ENCODE data around the gene ATRAID.

Gene ATRAID

DNA sequence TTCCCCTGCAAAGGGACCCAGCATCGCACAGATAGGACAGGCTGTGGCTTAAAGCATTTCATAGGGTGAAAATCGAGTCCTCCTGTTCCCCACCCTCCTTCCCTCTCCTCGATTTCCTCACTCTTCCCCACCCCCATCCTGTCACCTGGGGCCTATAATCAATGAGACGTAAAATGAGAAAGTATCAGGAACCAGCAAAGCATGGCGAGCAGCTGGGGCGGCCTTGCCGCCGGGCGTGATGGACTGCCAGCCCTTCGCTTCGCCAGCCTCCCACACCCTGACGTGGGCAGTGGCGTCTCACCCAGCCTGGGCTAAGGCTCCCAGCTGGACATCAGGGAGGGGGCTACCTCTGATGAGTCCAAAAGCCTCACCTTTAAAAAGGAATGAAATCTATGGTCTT lies 39.9 kb downstream of the ATRAID start:
- no peaks in the 10 kb centered on the region for H3K9me3 ChIP-seq (ENCODE audit: severe bottlenecking)
- DNase-seq = no peak

DNA sequence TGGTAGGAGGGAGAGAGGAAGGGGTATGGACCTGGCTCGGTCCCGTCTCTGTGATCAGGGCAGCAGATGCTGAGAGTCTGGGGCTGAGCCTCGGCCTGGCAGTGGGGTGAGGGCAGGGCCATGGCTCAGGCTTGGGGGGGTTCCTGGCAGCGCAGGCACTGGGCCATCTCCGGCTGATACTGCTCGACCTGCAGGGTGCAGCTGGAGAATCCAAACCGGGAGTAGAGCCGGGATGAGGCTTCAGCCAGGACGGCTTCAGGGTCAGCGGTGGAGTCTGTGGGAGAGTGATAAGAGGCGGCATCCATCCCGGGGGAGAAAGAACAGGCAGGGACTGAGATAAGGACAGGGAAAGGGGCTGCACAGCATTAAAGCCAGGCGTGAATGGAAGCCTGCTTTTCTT lies 43.3 kb downstream of the ATRAID start:
- Histone ChIP-seq H3K36me3 (peaks cover 3% of the 10 kb centered on the region; the same call in 1 of the 2 replicates), H3K27ac (no peak overlapping the region), H3K27me3 (ENCODE audit: insufficient read depth, low read depth, severe bottlenecking) (no peaks in the 10 kb centered on the region), H3K9me3 (ENCODE audit: severe bottlenecking) (no peaks in the 10 kb centered on the region), H3K4me3 (ENCODE audit: low read depth, low read length) (no peak overlapping the region)
- TF ChIP-seq, protein P1, sequence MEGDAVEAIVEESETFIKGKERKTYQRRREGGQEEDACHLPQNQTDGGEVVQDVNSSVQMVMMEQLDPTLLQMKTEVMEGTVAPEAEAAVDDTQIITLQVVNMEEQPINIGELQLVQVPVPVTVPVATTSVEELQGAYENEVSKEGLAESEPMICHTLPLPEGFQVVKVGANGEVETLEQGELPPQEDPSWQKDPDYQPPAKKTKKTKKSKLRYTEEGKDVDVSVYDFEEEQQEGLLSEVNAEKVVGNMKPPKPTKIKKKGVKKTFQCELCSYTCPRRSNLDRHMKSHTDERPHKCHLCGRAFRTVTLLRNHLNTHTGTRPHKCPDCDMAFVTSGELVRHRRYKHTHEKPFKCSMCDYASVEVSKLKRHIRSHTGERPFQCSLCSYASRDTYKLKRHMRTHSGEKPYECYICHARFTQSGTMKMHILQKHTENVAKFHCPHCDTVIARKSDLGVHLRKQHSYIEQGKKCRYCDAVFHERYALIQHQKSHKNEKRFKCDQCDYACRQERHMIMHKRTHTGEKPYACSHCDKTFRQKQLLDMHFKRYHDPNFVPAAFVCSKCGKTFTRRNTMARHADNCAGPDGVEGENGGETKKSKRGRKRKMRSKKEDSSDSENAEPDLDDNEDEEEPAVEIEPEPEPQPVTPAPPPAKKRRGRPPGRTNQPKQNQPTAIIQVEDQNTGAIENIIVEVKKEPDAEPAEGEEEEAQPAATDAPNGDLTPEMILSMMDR (IDR thresholded peaks at IDR 0.05; ENCODE audit: low read depth, low read length) = no peak
- DNase-seq = no peak

More for the DNA sequence above, 39.9 kb downstream of the ATRAID start:
- Histone ChIP-seq H3K27ac (no peak overlapping the region), H3K36me3 (no peaks in the 10 kb centered on the region), H3K27me3 (ENCODE audit: insufficient read depth, low read depth, severe bottlenecking) (no peaks in the 10 kb centered on the region), H3K4me3 (ENCODE audit: low read depth, low read length) (no peak overlapping the region)
- TF ChIP-seq, protein P1 (IDR thresholded peaks at IDR 0.05; ENCODE audit: low read depth, low read length) = no peak

DNA sequence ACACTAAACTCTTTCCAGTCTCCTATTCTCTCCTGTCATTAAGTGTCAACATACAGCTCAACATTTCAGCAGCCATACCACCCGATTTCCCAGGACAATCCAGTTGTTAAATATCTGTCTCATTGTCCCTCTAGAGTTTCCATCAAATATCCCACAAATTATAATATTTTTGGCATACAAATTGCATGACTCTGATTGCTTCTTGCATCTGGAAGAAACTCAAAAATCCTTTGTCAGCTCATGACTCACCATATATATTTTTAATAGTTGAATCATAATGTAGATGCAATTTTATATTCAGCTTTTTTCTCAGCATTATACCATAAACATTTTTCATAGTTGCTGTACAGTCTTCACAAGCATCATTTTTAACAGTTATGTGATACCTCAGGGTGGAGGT lies 43.8 kb downstream of the ATRAID start:
- DNase-seq = no peak
- H3K27me3 ChIP-seq (ENCODE audit: insufficient read depth, low read depth, severe bottlenecking) = no peaks in the 10 kb centered on the region
- H3K9me3 ChIP-seq (ENCODE audit: severe bottlenecking) = no peaks in the 10 kb centered on the region
- H3K27ac ChIP-seq = no peak overlapping the region
- peaks cover 3% of the 10 kb centered on the region; the same call in 1 of the 2 replicates for H3K36me3 ChIP-seq
- TF ChIP-seq, protein P1 (IDR thresholded peaks at IDR 0.05; ENCODE audit: low read depth, low read length) = no peak
- H3K4me3 ChIP-seq (ENCODE audit: low read depth, low read length) = no peak overlapping the region

DNA sequence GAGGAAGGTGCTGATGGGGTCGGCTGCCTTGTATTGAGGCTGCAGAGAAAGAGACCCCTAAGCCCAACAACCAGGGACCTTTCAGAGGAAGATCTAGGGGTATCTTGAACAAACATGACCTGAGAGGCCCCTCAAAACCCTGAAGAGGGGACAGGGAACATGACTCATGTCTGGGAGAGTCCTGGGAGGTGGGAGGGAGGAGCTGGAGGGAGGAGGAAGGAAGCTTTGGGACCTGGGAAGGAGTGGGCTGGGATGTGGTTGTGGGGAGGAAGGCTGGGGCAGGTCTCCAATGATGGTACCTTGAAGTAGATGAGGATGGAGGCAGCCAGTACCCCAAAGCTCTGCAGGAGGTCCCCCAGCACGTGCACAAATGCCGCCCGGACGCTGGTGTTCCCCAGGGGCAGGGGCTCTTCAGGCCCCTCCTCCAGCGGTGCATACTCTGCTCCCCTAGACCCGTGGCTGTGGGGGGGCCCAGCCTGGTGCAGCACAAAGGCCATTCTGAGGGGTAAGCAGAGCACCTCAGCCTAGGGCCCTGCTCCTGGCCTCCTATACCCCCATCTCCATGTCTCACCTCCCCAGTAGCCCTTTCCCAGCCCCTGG lies 45.1 kb downstream of the ATRAID start:
- no peak overlapping the region for H3K27ac ChIP-seq
- no peaks in the 10 kb centered on the region for H3K9me3 ChIP-seq (ENCODE audit: severe bottlenecking)
- H3K36me3 ChIP-seq = peaks cover 3% of the 10 kb centered on the region; the same call in 1 of the 2 replicates
- no peak for DNase-seq
- H3K27me3 ChIP-seq (ENCODE audit: insufficient read depth, low read depth, severe bottlenecking) = peaks cover 11% of the 10 kb centered on the region
- TF ChIP-seq, protein P1 (IDR thresholded peaks at IDR 0.05; ENCODE audit: low read depth, low read length) = no peak
- no peak overlapping the region for H3K4me3 ChIP-seq (ENCODE audit: low read depth, low read length)

DNA sequence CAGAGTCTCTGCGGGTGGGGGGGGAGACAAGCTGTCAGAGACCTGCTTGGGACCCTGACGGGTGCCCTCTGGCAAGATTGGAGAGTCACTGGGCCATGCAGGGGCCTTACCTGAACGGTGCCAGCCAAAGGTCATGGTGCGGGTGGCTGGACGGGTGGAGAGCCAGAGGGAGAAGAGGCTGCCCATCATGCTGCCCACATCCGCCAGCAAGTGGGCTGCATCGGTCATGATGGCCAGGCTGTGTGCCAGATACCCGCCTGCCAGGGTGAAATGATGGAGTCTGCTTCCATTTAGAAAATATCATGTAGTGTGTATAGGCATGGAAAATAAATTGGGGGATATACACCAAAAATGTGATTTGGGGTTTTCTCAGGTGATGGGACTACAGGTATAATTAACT lies 46.2 kb downstream of the ATRAID start:
- TF ChIP-seq, protein P1 (IDR thresholded peaks at IDR 0.05; ENCODE audit: low read depth, low read length) = no peak
- DNase-seq = no peak
- Histone ChIP-seq H3K4me3 (ENCODE audit: low read depth, low read length) (no peak overlapping the region), H3K27ac (no peak overlapping the region), H3K36me3 (peaks cover 3% of the 10 kb centered on the region; the same call in 1 of the 2 replicates), H3K27me3 (ENCODE audit: insufficient read depth, low read depth, severe bottlenecking) (peaks cover 17% of the 10 kb centered on the region), H3K9me3 (ENCODE audit: severe bottlenecking) (no peaks in the 10 kb centered on the region)
